Measurements from ENCODE around the gene KRTAP10-9. TPM values are rescaled to one million over a fixed set of nuclear protein-coding genes. Genes with fewer than 3 reads are reported as not detected.

The KRTAP10-9 gene
- total RNA-seq, 1 donor from 2014 or later, result not detected

- no peak overlapping the region for H3K4me3 ChIP-seq (ENCODE audit: low read depth, low read length)
- no peak for TF ChIP-seq CTCF (conservative IDR thresholded peaks at IDR 0.05; ENCODE audit: low read depth, low read length)
- DNase-seq (ENCODE audit: low read depth), result no peak
Observed at GRCh38 chr21:44667612-44668011, 40.7 kb downstream of the KRTAP10-9 start.

DNA sequence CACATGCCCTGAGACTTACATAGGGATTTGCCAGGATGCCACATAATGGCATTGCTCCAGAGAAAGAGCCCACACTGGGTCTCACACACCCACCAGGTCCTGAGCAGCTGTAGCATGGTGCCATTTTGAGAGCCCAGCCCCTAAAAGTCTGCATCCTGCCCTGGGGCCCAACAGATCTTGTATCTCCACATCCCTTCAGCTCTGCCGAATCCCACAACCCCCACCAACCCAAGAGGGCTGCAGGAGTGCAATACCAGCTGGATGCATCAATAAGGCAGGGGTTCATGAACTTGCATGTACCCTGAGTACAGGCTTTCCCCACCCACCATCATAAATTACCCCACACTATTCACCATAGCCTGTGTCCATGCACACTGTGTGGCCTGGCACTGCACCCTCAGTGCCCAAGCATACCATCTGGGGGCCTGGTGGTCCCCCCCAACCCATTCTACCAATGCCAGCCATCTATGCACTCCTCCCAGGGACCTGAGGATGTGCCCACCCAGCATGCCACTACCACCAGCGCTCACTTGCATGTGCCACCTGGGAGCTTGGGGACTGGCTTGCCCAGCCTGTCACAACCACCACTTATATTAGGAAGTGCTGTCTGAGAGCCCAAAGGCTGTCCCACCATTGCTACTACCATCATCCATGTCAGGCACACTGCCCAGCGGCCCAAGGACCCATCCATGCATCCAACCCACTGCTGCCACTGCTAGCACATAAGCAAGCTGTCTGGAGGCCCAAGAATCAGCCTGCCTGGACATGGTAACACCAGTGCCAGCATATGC, 43.9 kb downstream of the KRTAP10-9 start:
- TF ChIP-seq CTCF (conservative IDR thresholded peaks at IDR 0.05; ENCODE audit: low read depth, low read length), result no peak
- no peak overlapping the region for H3K4me3 ChIP-seq (ENCODE audit: low read depth, low read length)
- no peak for DNase-seq (ENCODE audit: low read depth)

- no peak for DNase-seq (ENCODE audit: low read depth)
- no peak for TF ChIP-seq CTCF (conservative IDR thresholded peaks at IDR 0.05; ENCODE audit: low read depth, low read length)
- no peak overlapping the region for H3K4me3 ChIP-seq (ENCODE audit: low read depth, low read length)
Observed at GRCh38 chr21:44671911-44672310, 45.0 kb downstream of the KRTAP10-9 start.

DNA sequence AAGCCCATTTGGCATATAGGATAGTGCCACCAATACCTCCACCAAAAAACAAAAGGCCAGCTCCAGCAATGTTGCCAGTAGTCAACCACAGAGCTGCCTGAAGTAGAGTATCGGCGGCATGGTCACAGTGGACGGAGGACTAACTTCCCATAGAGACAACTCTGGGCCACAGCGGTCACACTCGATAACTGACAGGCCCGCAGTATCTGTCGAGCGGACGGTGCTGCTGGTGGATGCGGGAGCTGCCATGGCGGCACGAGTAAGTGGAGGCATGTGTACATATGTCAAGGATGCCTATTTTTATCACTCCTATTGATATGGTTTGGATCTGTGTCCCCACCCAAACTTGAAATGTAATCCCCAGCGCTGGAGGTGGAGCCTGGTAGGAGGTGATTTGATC, 51.0 kb downstream of the KRTAP10-9 start:
- TF ChIP-seq CTCF (conservative IDR thresholded peaks at IDR 0.05; ENCODE audit: low read depth, low read length), result no peak
- no peak for DNase-seq (ENCODE audit: low read depth)
- no peak overlapping the region for H3K4me3 ChIP-seq (ENCODE audit: low read depth, low read length)

Other genes with a start within 250 kb of the KRTAP10-9 start
- 1.0 and 3.0 TPM in 2 replicates for gene LRRC3, start 171.6 kb upstream of the KRTAP10-9 start, total RNA-seq
- gene KRTAP10-1, start 86.9 kb upstream of the KRTAP10-9 start, total RNA-seq, result not detected in 2 replicates
- not detected in 2 replicates for gene KRTAP10-2, start 75.6 kb upstream of the KRTAP10-9 start, total RNA-seq
- not detected in 2 replicates for gene KRTAP10-3, start 68.3 kb upstream of the KRTAP10-9 start, total RNA-seq
- not detected in 2 replicates for gene KRTAP10-4, start 53.4 kb upstream of the KRTAP10-9 start, total RNA-seq
- gene KRTAP10-5, start 46.5 kb upstream of the KRTAP10-9 start, total RNA-seq, result not detected in 2 replicates
- gene KRTAP10-6, start 34.6 kb upstream of the KRTAP10-9 start, total RNA-seq, result not detected in 2 replicates
- not detected in 2 replicates for gene KRTAP10-7, start 26.5 kb upstream of the KRTAP10-9 start, total RNA-seq
- not detected in 2 replicates for gene KRTAP10-8, start 15.0 kb upstream of the KRTAP10-9 start, total RNA-seq
- gene KRTAP10-10, start 10.3 kb downstream of the KRTAP10-9 start, total RNA-seq, result not detected in 2 replicates
- not detected in 2 replicates for gene KRTAP10-11, start 19.3 kb downstream of the KRTAP10-9 start, total RNA-seq
- gene KRTAP12-4, start 27.6 kb downstream of the KRTAP10-9 start, total RNA-seq, result not detected in 2 replicates
- gene KRTAP12-3, start 30.8 kb downstream of the KRTAP10-9 start, total RNA-seq, result not detected in 2 replicates
- not detected in 2 replicates for gene KRTAP12-2, start 39.8 kb downstream of the KRTAP10-9 start, total RNA-seq
- gene KRTAP12-1, start 55.1 kb downstream of the KRTAP10-9 start, total RNA-seq, result not detected in 2 replicates
- not detected in 2 replicates for gene KRTAP10-12, start 70.1 kb downstream of the KRTAP10-9 start, total RNA-seq
- gene TSPEAR, start 84.5 kb downstream of the KRTAP10-9 start, total RNA-seq, result not detected in 2 replicates
- gene UBE2G2, start 174.7 kb downstream of the KRTAP10-9 start, total RNA-seq, result 29.6 and 47.2 TPM in 2 replicates
- gene SUMO3, start 191.0 kb downstream of the KRTAP10-9 start, total RNA-seq, result 58.7 and 86.0 TPM in 2 replicates
- 311 and 421 TPM in 2 replicates for gene PTTG1IP, start 246.6 kb downstream of the KRTAP10-9 start, total RNA-seq

All from epithelial cell of proximal tubule (primary cell).